ENCODE results near the gene SATB1. TPM values are rescaled to one million over a fixed set of nuclear protein-coding genes. Genes with fewer than 3 reads are reported as not detected.

SATB1 gene
- total and polyA plus RNA-seq, 2 of the 4 experiments (the other 2 are of a cell fraction) = 7.5 to 10.7 TPM

DNA sequence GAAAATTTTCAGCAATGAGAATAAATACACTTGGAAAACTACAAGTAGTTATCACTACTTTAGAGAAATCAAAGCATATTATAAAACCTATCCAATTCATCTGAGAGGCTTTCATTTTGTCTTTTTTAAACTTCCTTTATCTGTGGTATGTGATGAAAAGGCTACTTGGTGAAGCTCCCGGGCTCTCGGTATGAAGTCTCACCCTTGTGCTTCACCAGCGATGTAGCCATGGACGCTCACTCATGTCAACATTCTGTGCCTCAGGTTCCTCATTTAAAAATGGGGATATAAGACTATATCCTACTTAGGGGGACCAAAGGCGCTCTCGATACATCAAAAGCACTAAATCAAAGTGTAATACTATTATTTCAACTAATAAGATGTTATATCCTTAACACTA lies 14.9 kb downstream of the SATB1 start:
- Histone ChIP-seq H4K20me1 (ENCODE audit: insufficient read depth, low read length) (no peaks in the 10 kb centered on the region), H3K9ac (ENCODE audit: low read depth, low read length) (no peak overlapping the region), H2BK20ac (ENCODE audit: low read depth, low read length) (no peak overlapping the region), H2BK15ac (ENCODE audit: low read depth, low read length) (no peak overlapping the region), H3K4me2 (ENCODE audit: low read depth, low read length) (no peak overlapping the region), H3K27ac (ENCODE audit: insufficient read depth, low read length) (no peak overlapping the region), H3K79me1 (ENCODE audit: low read depth in 1 of 2, low read length in 2 of 2) (no peaks in the 10 kb centered on the region), H3K14ac (replicated peaks; ENCODE audit: low read depth, low read length) (no peak overlapping the region), H3K18ac (ENCODE audit: low read depth, low read length) (no peak overlapping the region), H3K36me3 (ENCODE audit: control insufficient read depth, insufficient read depth, low read length) (0 out of 2 replicates have a peak, but pooled peaks cover 1% of the 10 kb centered on the region), H2AFZ (replicated peaks; ENCODE audit: low read length, poor library complexity) (no peak overlapping the region), H3K4me3 (ENCODE audit: insufficient read depth, low read depth, low read length) (no peak overlapping the region), H2AK5ac (ENCODE audit: low read depth, low read length) (no peak overlapping the region), H3K9me3 (ENCODE audit: control insufficient read depth, insufficient read depth, low read length) (no peaks in the 10 kb centered on the region), H4K91ac (ENCODE audit: insufficient read depth, low read depth, low read length) (no peak overlapping the region), H3K4ac (ENCODE audit: low read depth, low read length) (no peak overlapping the region), H2BK5ac (ENCODE audit: low read depth, low read length, poor library complexity, severe bottlenecking) (no peak overlapping the region), H4K5ac (ENCODE audit: low read depth, low read length) (no peak overlapping the region), H3K9me1 (ENCODE audit: insufficient read depth, low read length) (no peaks in the 10 kb centered on the region), H4K8ac (ENCODE audit: low read depth in 2 of 2, low read length in 2 of 2) (no peak overlapping the region), H3K56ac (ENCODE audit: extremely low read depth, insufficient read depth, low read length) (no peak overlapping the region), H3K23ac (ENCODE audit: low read depth, low read length) (no peak overlapping the region), H2AK9ac (replicated peaks; ENCODE audit: low read depth, low read length, poor library complexity) (no peak overlapping the region), H3K4me1 (ENCODE audit: control insufficient read depth, insufficient read depth, low read length) (no peaks in the 10 kb centered on the region), H3K27me3 (ENCODE audit: control insufficient read depth, insufficient read depth, low read length) (no peaks in the 10 kb centered on the region), H2BK120ac (ENCODE audit: low read depth, low read length) (no peak overlapping the region)
- TF ChIP-seq MAZ (IDR thresholded peaks at IDR 0.05; ENCODE audit: borderline replicate concordance, low read depth, low read length) (no peak), FOS (IDR thresholded peaks at IDR 0.05; ENCODE audit: low read depth, low read length) (no peak)
- intact Hi-C loops (cut with micrococcal nuclease) (no loop called here), dilution Hi-C loops (cut with HindIII; ENCODE audit: low sequenced_read_pairs, unreplicated experiment) (no loop called here), in situ Hi-C loops (cut with MboI; ENCODE audit: low sequenced_read_pairs) (no loop called here)
- no TSS peak for BruUV-seq (replicated peaks)
- CTCF ChIA-PET = no interaction called here
- DNase-seq = no peak
- ATAC-seq (ENCODE audit: low read depth) = no peak
- POLR2A ChIA-PET (ENCODE audit: unreplicated experiment) = no interaction called here
- WGBS, 2 experiments (ENCODE audit: extremely low coverage in 2 of 2, insufficient read length in 1 of 2) = no CpG with 5 or more reads among the region's 6 CpGs

Data from IMR-90 (cell line).